GM19468 (cell line): ENCODE measurements around the gene NGLY1.
A peak's percentile ranks its signal among the peaks of the same experiment; 100 is the strongest.

Experiments used
- ATAC-seq: cut with Tn5 transposase; IDR thresholded peaks from one replicate; pipeline ENCODE4 v1.9.1; 2021; ENCODE audit warnings: mild to moderate bottlenecking, moderate library complexity, moderate number of reproducible peaks; ENCODE audit not compliant: unreplicated experiment; ENCODE audit errors: extremely low read depth

Gene NGLY1

DNA sequence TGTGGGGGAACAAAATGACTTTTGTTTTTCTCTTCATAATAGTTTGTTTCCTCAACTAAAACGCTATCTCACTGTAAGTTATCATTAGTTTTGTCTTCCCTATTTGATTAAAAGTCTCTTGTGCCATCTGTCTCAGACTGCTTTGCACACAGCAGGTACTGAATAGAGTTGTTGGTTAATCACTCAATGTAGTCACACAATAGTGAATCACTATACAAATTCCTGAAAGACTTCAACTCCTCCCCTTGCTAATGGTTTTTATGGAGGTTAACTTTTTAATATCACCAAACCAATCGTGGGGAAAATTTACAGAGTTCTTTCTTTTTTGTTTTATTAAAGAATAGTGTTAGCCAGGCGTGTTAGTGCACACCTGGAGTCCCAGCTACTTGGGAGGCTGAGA, 2.6 kb upstream of the NGLY1 start:
- no peak for ATAC-seq

DNA sequence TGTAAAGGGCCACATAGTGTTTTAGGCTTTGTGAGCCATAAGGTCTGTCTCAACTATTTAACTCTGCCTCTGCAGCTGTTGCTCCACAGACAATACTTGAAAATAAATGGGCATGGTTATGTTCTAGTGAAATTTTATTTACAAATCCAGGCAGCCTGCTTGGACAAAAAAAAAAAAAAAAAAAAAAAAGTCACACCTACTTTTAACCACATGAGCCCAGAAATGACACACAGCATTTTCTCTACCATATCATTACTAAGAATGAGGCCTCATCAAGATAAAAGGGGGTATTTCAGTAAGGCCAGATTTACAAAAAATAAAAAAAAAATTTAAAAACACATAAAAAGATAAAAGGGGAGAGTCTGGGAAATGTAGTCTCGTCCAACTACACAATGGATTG, 1.7 kb upstream of the NGLY1 start:
- no peak for ATAC-seq

DNA sequence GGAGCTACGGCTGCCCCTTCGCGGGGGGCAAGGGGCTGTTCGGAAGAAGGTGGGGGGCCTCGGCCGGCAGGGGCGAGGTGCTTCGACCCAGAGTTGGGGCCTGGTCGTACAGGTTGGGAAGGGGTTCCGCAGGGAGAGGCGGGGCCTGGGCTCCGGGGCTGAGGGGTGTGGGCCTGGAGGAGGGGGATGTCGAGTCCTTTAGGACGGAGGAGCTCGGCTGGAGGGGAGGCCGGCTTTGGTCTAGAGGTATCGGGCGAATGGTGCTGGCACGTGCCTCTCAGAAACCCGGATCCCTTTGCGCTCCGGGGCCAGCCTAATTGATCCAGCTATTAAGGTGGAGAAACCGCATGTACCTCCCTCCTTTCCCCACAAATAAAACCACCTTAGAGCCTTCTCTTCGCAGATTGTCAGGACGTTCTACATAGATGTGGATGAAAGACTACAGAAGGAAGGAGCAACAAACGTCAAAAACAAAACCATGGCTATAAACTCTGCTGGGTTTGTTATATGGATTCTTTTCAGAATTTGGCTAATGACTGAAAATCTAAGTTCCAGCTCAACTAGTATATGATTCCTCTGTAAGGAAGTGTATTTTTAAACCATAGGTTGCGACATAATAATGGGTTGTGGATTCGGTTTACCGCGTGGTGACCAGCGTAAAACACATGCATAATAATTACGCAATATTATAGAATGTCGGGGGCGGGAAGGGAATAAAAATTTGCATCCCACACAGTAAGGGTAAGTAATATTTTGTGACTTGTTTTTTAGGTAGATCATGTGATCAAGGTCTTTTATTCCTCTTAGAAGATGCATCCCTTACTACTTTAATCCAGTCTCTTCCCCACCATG, 644 bp upstream of the NGLY1 start:
- no peak for ATAC-seq

DNA sequence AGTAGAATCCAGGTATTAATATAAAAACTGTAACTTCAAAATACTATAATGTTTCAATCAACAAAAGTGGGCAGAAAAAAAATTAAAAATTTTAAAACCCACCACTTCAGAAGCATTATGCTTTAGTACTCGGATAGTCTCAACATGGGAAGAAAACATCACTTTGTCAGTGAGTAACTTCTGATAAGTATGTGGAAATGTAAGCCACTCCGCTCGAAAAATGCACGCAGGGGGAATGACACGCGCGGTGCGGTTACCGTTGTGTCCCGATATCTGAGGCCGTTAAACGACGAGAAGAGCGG, 656 bp downstream of the NGLY1 start:
- ATAC-seq, result no peak

GRCh38 chr3:25781758-25782594, 1.3 kb downstream of the NGLY1 start:
- ATAC-seq, result peak; percentile 55

DNA sequence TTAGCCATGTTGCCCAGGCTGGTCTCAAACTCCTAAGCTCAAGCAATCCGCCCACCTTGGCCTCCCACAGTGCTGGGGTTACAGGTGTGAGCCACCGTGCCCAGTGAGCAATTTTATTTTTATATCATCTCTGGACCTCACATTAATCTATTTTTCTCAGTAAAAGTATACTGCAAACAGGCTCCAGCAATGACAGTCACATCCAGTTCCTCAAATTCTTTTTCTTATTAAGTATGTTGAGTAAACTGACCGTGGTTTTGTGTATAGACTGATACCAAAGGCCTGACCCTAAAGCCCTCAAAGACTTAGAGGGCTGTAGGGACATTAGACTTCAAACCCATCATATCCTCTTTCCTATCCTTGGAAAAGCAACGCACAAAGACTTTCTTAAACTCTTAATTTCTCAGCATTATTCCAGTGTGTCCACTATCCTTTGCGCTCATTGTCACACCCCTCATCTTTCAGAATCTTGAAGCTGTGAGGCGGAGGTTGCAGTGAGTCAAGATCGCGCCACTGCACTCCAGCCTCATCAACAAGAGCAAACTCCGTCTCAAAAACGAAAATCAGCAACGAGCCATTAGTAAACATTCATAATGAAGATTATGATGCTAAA, 2.0 kb downstream of the NGLY1 start:
- ATAC-seq, result no peak

DNA sequence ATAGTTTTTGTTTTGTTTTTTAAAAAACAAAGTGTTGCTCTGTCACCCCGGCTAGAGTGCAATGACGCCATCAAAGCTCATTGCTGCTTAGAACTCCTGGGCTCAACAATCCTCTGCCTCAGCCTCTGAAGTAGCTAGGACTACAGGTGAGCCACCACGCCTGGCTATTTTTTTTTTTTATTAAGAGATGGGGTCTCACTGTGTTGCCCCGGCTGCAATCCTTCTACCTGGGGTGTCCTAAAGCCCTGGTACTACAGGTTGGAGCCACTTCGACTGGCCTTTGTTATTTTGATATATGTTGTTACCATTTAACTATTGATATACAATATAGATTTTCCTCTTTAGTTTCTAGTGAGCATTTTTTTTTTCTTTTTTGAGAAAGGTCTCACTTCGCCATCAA, 2.6 kb downstream of the NGLY1 start:
- no peak for ATAC-seq

DNA sequence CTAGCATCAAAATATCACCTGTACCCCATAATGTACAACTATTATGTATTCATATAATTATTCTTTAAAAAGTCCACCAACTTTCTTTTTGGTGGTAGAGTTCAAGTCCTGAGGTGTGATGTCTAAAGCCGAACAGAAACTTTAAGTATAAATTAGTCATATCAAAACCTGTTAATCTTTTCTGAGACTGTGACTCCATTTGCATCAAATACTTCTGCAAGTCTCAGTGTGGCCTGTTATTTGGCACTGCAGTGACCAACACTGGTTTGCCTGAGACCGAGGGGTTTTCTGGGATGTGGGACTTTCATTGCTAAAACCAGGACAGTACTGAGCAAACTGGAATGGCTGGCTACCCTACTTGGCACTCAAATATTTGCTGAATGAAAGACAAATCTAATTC, 7.3 kb downstream of the NGLY1 start:
- no peak for ATAC-seq

DNA sequence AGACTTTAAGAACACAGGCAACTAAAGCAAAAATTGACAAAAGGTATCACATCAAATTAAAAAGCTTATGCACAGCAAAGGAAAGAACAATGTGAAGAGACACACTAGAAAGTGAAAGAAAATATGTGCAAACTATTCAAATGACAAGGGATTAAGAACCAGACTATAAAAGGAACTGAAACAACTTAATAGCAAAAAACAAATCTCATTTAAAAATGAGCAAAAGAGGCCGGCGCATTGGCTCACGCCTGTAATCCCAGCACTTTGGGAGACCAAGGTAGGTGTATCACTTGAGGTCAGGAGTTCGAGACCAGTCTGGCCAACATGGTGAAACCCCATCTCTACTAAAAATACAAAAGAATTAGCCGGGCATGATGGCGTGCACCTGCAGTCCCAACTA, 14.4 kb downstream of the NGLY1 start:
- ATAC-seq, result peak; percentile 82

- ATAC-seq, result no peak
Measured at GRCh38 chr3:25751725-25752124, 31.5 kb downstream of the NGLY1 start.

DNA sequence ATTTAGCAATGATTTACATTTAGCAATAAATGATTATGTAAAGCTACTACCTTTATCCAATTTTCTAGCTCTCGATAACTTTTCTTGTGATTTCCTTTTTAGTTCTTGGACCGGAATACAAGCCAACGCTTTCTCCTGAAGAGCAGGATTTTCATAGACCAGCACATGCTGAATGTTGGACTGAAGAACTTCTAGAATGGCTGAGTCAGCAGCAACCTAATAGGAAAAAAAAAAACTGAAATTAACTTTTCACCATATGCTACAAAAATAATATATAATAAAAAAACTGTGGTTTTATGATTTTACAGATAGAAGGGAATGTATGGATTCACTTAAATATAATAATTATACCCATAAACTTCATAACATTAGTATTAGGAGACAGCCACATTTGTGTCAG, 32.2 kb downstream of the NGLY1 start:
- ATAC-seq, result no peak

GRCh38 chr3:25749031-25749581, 34.1 kb downstream of the NGLY1 start:
- no peak for ATAC-seq

DNA sequence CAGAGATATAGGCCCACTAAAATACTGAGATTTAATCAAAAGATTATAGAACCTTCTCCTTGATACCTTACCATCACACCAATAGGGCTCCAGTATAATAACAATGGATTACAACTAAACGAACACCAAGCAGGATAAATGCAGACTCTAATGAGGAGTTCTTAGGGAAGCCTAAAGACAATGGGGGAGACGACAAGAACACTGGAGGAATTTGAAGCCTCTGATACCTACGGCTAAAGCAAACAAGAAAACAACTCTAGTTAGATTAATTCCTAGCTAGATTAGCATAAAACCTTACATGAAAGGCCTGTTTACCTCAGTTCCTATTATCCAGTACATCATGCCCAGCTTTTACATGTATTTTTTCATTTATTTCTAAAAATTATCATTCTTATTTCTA, 35.1 kb downstream of the NGLY1 start:
- no peak for ATAC-seq

- ATAC-seq, result no peak
Measured at GRCh38 chr3:25747033-25747432, 36.2 kb downstream of the NGLY1 start.

- no peak for ATAC-seq
Measured at GRCh38 chr3:25744470-25744869, 38.8 kb downstream of the NGLY1 start.

- no peak for ATAC-seq
Measured at GRCh38 chr3:25728101-25728500, 55.1 kb downstream of the NGLY1 start.

GRCh38 chr3:25727316-25727715, 55.9 kb downstream of the NGLY1 start:
- ATAC-seq, result no peak

DNA sequence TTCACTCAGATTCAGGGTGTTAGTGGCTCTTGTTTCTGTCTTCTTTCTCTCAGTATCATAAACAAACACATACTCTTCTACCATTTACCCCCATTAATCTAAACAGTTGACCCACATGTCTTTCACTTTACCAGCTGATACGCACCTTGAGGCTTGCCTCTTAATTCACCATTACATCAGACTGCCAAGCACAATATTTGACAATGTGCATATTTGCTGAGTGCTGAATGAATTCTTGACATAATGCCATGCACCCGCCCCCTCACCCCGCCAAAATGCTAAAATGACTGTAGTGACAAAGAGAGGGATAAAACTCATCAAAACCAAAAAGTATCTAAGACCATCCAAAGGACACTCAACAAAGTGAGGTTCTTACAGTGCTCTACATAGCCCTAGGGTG, 57.4 kb downstream of the NGLY1 start:
- no peak for ATAC-seq

DNA sequence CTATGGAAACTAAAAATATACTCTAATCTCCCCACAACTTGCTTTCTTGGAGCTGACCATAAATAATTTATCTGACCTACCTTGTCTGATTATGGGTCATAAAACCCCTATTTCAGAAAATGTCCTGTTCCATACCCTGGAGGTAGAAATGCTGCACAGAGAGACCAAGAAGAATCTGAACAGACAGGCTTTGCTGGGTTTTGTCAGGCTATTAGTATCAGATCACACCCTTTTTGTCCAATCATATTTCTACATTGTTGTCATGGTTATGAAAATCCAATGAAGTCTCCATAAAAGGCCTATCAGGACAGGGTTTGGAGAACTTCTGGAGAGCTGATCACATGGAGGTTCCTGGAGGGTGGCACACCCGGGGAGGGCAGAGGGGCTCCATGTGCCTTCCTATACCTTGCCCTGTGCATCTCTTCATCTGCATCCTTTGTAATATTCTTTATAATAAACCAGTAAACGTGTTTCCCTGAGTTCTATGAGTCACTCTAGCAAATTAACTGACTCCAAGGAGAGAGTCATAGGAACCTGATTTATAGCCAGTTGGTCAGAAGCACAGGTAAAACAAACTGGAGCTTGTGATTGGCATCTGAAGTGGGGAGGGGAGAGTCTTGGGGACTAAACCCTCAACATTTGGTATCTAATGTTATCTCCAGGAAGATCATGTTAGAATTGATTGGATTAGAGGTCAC, 58.1 kb downstream of the NGLY1 start:
- ATAC-seq, result no peak

DNA sequence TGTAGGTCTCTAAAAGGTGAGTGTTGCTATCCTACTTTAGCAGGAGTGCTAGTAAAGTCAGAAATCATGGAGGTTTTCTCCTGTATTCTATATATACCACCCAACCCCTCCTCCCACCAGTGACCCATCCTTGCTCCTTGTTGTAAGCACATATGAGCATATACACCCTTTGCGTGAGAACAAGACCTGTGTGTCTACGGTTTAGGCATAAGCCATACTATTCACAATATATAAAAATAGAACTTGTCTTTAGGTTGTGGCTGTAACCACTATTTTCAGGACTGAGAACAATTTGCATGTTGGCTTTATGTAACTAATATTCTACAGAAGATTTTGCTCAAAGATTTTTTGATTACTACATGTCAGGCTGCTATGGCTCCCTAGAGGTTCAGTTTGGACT, 59.4 kb downstream of the NGLY1 start:
- no peak for ATAC-seq
